GM21528 (cell line): ENCODE results near the gene ZGPAT.

ENCODE experiments used
- ATAC-seq: cut with Tn5 transposase; IDR thresholded peaks from one replicate; pipeline ENCODE4 v1.9.1; 2021; ENCODE audit warnings: mild to moderate bottlenecking, moderate library complexity; ENCODE audit not compliant: unreplicated experiment, low FRiP score

The ZGPAT gene

DNA sequence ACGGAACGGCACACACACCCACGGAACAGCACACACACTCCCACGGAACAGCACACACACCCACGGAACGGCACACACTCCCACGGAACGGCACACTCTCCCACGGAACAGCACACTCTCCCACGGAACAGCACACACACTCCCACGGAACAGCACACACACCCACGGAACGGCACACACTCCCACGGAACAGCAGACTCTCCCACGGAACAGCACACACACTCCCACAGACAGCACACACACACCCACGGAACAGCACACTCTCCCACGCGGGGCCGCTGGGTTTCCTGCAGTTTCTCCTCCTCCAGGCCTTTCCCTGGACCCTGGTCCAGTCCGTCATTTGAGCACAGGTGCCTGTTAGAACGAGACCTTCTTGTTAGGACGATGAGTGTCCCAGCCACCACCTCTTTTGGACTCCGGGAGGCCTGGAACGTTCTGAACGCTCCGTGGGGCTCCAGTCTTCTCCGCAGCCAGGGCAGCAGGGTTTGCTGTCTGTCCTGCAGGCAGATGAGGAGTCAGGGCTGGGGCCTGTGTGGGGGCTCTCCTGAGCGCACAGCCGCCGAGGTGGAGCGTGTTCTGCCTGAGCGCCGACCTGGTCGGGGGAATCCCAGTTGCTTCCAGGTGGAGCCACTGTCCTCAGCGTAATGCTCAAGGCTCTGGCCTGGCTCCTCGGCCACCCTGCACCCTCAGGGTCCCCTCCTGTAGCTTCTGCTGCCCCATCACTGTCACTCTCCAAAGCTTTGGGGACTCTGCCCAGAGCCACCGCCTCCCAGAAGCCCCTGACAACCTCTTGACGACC is 29.0 kb upstream of the ZGPAT start:
- ATAC-seq, result no peak

DNA sequence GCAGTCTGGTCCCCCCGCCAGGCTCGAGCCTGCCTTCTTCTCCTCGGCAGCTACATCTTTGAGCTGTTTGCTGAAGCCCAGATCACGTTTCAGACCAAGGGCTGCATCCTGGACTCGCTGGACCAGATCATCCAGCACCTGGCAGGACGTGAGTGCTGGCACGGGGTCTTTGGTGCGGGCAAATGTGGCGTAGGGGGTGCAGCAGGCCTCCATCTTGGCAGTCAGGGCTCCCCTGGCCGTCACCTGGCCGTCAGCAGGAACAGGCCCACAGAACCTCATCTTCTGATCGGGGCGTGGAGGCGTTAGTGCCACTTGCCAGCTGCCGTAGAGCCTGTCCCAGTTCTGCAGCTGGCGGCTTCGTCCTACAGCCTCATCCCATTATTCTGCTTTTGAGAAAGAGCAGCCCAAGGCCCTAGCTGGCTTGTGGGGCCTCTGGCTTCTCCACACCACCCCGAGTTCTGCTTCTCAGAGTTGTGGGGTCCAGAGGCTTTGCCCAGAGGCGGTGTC is 28.0 kb upstream of the ZGPAT start:
- no peak for ATAC-seq

DNA sequence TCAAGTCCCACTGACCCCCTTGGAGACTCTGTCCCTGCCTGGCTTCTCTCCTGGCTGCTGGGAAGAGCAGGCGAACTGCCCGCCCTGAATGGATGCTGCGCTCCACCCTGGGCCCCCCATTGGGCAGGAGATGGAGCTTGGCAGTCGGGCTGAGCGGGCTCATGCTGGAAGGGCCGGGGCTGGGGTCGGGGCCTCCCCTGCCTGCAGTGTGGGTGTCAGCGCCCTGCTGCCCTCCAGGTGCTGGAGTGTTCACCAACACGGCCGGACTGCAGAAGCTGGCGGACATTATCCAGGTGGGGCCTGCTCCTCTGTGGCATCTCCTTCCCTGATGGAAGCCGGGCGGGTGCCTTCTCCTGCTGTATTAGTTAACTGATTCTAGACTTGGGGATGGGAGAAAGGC is 27.4 kb upstream of the ZGPAT start:
- no peak for ATAC-seq

DNA sequence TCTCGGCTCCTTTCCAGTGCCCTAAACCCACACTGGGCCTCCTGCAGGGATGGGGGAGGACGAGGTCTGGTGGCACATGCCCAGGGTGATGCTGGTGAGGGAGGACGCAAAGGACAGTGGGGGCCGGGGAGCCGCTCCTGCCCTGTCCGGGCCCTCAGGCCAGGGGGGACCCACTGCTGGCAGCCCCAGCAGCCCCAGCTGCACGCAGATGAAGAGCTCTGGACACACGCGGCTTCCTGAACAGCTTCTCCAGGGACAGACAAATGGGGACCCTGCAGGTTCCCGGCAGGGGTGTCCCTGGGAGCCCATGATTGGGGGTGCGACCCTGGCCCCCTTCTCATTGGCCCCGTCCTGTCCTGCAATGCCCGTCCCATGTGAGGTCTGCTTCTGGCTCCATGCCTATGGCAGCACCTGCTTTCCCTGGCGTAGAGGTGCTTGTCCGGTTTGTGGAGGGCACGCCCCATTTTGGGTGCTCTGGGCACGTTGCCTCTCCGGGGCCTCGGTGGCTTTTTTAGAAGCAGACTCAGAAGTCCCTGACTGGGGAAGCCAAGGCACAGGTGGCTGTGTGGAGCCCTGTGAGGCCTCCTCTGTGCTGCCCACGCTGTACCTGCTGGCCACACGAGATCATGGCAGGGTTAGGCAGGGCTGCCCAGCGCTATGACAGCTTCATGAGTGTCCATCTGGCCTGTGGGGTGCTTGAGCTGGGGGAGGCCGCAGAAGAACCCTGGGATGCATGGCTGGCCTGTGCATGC is 26.8 kb upstream of the ZGPAT start:
- no peak for ATAC-seq

DNA sequence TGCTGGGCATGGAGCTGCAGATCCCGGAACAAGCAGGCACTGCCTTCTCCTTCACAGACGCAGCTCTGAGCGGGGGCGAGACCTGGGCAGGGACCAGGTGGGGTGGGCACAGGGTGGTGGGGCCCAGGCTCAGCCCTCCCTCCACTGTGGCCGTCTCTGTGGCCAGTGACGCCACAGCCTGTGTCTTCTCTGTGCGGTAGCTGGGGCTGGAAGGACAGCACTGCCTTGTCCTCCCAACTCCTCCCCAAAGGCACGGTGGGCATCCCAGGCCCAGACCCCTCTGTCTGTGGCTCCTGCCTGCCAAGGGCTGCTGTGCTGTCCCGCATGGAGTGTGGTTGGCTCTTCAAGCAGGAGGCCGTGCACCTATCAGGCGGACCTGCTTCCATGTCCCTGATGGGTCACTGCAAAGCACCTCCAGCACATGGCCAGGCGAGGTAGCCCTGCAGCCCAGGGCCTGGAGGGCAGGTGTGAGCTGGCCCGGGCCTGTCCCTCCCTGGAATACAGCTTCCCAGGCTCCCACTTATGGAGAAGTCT is 26.2 kb upstream of the ZGPAT start:
- no peak for ATAC-seq

DNA sequence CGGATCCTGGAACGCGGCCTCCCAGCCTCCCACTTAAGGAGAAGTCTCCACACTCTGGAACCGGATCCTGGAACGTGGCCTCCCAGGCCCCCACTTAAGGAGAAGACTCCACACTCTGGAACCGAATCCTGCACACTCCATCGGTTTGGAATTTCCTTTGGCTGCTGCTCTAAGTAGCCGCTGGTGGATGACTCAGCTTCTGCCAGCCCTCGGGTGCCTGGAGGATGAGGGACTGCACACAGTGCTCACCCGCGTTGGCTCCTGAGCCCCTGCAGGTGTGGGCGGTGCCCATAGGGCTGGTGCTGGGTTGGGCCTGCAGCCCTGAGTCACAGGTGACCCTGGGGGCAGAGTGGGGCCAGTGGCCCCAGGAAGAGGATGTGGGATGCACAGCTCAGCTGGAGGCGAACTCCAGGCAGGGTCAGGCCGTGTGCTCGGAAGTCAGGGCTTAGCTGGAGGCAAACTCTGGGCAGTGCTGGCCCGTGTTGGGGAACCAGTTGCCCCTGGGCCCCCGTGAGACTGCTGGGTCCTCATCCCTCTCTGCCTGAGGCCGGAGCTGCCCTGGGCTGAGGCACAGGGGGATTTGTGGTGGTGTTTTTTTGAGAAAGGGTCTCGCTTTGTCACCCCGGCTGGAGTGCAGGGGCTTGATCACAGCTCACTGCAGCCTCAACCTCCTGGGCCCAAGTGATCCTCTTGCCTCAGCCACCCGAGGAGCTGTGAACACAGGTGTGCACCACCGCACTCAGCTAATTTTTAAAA is 25.3 kb upstream of the ZGPAT start:
- no peak for ATAC-seq

DNA sequence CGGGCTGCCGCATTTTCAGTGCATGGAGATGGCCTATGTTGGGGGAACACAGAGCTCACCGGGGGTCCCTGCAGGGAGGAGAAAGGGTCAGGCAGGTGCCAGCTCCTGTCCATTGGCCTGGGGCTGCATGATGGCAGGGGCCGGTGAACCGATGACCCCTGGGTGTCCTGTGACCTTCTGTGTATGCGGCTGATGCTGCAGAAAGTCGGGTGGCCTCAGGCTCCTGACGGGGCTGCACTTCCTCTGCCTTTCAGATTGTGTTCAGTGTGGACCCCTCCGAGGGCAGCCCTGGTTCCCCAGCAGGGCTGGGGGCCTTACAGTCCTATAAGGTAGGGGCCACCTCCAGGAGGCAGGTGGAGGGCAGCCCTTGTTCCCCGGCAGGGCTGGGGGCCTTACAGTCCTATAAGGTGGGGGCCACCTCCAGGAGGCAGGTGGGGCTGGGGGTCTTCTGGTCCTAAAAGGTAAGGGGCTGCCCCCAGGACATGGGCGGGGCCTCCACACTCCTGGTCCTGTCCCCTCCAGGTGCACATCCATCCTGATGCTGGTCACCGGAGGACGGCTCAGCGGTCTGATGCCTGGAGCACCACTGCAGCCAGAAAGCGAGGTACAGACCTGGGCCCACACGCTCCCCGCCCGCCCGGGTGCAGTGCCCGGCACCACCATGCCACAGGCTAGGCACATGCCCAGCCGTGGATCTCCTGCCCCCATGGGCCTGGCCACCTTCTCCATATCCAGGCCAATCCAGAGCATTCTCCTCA is 22.4 kb upstream of the ZGPAT start:
- ATAC-seq, result no peak

DNA sequence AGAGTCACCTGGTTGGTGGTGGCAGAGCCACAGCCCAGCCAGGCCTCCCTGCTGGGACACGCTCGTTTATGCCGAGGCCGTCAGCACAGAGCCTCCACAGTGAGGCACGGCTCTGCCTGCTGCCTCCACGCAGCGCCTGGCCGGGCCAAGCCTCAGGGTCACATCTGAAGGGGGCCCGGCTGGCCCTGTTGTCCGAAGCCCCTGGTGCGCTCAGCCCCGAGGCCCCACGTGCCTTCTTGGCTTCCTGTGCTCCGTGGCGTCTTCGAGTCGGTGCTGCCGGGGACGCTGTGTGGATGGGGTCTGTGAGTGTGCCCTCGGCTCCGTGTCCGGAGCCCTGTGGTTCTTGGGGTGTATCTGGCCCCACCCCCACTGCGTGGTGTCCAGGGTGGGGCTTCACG is 21.7 kb upstream of the ZGPAT start:
- no peak for ATAC-seq

DNA sequence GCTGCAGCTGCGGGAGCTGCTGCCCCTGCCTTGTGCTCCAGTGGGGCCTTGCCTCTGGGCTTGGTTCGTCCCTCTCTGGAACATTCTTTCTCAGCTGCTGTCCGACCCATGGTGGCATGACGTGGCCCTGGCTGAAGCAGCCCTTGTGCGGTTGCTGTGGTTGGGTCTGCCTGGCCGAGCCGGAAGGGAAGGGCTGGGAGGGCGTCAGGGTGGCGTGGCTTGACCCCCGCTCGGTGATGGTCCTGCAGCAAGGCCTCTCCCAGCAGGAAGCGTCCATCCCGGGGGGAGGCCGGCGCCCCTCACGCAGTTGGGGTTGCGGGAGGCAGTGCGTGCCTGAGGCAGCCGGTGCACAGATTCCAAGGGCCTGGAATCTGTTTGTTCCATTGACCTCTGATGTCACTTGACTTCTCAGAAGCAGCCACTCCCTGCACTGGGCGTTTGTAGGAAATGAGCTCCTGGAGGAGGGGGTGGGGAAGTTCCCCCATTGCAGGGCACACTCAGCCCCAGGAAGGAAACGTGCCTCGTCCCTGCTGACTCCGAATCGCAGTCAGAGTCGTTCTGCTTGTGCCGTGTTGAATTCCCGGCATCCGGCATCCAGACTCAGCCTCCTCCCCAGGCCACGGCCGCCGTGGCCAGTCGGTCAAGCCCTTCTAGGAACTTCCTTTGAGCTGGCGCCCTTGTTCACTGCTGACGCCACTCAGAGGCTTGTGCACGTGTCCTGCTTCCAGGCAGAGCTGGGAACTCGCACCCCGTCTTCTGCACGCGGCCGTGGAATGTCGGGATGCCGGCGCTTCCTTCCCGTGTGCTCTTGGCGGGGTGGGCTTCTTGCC is 21.1 kb upstream of the ZGPAT start:
- no peak for ATAC-seq

DNA sequence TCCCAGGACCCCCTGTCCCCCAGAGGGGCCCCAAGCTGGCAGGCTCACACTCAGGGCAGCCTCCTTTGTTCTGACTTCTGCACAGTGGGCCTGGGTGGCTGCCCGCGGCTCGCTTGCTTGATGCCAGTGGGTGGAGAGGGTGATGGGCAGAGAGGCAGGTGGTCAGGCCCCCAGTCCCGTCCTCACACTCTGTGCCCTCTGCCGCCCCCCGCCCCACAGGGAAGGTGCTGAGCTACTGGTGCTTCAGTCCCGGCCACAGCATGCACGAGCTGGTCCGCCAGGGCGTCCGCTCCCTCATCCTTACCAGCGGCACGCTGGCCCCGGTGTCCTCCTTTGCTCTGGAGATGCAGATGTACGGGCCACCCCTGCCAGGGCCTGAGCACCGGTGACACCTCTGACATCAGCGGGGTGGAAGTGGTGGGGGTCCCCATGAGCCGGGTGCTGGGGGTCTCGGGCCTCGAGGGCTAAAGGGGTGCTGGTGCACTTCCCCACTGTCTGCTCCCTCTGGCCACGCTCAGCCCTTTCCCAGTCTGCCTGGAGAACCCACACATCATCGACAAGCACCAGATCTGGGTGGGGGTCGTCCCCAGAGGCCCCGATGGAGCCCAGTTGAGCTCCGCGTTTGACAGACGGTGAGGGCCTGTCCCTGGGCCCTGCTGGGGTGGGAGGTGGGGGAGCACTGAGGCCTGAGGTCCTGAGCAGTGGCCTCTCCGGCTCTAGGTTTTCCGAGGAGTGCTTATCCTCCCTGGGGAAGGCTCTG is 20.2 kb upstream of the ZGPAT start:
- ATAC-seq, result no peak

DNA sequence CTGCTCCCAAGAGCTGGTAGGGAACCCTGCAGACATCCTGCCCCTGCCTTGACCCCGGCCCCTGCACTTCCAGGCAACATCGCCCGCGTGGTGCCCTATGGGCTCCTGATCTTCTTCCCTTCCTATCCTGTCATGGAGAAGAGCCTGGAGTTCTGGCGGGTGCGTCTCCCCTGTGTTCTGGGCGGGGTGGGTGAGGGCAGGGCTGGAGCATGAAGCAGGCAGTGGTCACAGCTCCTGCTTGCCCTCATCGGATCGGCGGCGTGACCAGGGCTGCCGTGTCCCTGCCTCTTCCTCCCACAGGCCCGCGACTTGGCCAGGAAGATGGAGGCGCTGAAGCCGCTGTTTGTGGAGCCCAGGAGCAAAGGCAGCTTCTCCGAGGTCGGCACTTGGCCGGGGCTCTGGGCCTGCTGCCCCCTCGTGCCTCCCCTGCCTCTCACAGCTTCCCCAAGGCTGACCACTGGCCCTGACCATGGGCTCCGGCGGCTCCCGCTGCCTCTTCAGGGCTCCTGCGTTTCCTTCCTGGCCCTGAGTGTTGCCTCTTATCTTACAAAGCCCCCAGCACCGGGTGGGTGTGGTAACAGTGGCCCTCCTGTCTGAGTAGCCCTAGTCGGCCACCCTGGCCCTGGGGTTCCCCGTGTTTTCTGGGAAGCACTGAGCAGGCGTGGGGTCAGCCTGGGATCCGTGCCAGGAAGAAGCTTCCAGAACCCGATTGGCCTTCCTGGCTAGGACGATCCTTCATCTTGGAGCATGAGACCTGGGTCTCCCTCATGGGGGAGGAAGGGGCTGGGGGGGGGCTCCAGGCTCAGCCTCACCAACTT is 19.4 kb upstream of the ZGPAT start:
- ATAC-seq, result no peak

DNA sequence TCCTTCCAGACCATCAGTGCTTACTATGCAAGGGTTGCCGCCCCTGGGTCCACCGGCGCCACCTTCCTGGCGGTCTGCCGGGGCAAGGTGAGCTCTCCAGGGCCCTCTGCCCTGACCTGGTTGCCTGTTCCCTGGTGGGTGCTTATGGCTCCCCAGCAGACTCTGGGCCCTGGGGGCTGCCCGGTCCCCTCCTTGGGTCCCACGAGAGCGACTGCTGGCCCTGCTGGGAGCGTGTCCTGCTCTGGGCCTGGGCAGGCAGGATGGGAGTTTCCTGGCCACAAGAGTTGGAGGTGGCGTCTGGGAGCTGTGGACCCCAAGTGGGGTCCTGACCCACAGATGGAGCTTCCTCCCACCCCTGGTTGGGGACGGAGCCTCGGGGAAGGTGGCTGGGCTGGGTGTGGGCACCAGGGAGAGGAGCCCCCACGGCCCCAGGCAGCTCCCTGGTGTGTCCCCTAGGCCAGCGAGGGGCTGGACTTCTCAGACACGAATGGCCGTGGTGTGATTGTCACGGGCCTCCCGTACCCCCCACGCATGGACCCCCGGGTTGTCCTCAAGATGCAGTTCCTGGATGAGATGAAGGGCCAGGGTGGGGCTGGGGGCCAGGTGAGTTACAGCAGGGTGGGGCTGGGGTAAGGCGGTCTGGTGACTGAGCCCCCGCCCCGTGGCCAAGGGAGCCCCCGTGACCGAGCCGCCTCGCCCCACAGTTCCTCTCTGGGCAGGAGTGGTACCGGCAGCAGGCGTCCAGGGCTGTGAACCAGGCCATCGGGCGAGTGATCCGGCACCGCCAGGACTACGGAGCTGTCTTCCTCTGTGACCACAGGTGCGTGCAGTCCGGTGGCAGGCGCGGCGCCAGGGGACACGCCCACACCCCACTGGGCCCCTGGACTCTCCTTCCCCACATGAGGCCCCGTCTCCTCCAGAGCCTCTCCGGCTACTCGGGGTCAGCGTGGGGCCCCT is 18.5 kb upstream of the ZGPAT start:
- ATAC-seq, result no peak

DNA sequence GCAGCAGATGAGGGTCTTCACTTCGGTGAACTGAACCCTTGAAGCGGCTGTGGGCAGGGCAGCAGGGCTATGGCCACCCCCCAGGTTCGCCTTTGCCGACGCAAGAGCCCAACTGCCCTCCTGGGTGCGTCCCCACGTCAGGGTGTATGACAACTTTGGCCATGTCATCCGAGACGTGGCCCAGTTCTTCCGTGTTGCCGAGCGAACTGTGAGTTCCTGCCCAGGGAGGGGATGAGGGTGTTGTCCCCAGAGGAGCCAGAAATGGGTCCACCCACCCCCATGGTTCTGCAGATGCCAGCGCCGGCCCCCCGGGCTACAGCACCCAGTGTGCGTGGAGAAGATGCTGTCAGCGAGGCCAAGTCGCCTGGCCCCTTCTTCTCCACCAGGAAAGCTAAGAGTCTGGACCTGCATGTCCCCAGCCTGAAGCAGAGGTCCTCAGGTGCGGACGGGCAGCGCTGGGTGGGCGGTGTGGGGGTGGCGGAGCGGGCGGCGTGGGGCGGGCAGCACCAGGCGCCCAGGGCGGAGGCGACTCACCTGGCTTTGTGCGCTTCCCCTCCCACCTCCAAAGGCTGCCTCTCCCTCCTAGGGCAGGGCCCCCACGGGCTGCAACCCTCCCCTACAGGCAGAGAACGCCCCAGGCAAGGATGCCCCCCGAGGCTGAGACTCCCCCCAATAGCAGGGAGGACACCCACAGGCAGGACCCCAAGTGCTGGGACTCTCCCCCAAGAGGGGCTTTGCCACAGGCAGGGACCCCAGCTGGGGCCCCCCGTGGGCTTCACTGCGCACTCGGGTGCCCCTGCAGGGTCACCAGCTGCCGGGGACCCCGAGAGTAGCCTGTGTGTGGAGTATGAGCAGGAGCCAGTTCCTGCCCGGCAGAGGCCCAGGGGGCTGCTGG is 17.6 kb upstream of the ZGPAT start:
- ATAC-seq, result no peak

DNA sequence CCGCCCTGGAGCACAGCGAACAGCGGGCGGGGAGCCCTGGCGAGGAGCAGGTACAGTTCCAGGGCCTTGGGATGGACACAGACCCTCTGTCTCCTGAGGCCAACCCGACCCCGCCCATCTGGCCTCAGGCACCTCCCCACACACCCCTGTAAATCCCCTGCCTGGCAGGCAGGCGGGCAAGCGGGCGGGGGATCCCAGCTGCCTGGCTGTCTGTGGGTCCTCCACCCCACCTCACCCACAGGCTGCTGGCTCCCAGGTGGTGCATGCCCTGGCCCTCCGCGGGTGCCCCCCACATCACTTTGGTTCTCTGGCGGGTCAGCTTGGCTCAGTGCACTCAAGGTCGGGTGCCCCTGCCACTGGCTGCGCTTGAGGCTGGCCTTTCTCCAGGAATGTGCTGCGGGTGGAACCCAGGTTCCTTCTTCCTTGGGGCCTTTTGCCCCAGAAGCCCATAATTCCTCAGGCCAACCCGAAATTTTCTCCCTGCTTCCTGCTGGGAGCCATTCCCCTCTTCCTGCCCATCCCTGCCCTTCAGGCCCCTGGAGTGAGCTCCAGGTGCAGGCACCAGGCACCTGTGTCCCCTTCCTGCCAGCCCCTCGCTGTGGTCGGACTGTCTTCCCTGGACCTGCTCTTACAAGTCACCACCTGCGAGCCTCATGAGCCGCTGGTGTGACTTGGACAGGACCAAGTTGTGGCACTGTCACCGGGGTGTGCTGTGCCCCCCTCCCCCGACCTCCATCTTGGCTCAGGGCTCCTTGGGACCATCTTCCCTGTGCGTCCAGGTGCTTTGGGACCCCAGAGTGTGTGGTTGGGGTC is 16.7 kb upstream of the ZGPAT start:
- ATAC-seq, result no peak
